Osteoblast (primary cell): ENCODE results near the gene ZNF879. TPM values are rescaled to one million over a fixed set of nuclear protein-coding genes. Genes with fewer than 3 reads are reported as not detected.

Source experiments
- DNase-seq: peaks from one replicate; pipeline ENCODE4 v3.0.0; 2011; ENCODE audit warnings: low spot score, mixed read lengths; ENCODE audit not compliant: insufficient read length; ENCODE audit errors: missing footprints
- H2AFZ ChIP-seq: 2 replicates; pipeline ENCODE4 v1.6.0; 2011; ENCODE audit warnings: mild to moderate bottlenecking, low read length
- H3K27ac ChIP-seq: 2 replicates; pipeline ENCODE4 v1.5.1; 2011; ENCODE audit warnings: mild to moderate bottlenecking, low read depth, low read length, moderate library complexity
- H3K27me3 ChIP-seq: 2 replicates; pipeline ENCODE4 v1.6.0; 2012; ENCODE audit warnings: mild to moderate bottlenecking, control low read depth, inconsistent platforms, low read length, moderate library complexity; ENCODE audit not compliant: insufficient read depth
- H3K36me3 ChIP-seq: 2 replicates; pipeline ENCODE4 v1.5.1; 2011; ENCODE audit warnings: mild to moderate bottlenecking, low read length, control low read depth, moderate library complexity; ENCODE audit not compliant: insufficient read depth
- H3K4me1 ChIP-seq: 2 replicates; pipeline ENCODE4 v1.5.1; 2011; ENCODE audit warnings: mild to moderate bottlenecking, low read length, control low read depth, moderate library complexity; ENCODE audit not compliant: insufficient read depth
- H3K4me2 ChIP-seq: 2 replicates; pipeline ENCODE4 v1.6.0; 2011; ENCODE audit warnings: mild to moderate bottlenecking, low read length; ENCODE audit not compliant: insufficient read depth
- H3K4me3 ChIP-seq: fragments of 200-600 bp; sonication (generic); 3 replicates; pipeline ENCODE4 v1.5.1; 2012; ENCODE audit warnings: mild to moderate bottlenecking, low read length, inconsistent platforms; ENCODE audit not compliant: insufficient read depth
- H3K79me2 ChIP-seq: 2 replicates; pipeline ENCODE4 v1.6.0; 2012; ENCODE audit warnings: mild to moderate bottlenecking, low read length, control low read depth, inconsistent platforms; ENCODE audit not compliant: insufficient read depth
- H3K9me3 ChIP-seq: 2 replicates; pipeline ENCODE4 v1.5.1; 2011; ENCODE audit warnings: low read depth, low read length, control low read depth
- H4K20me1 ChIP-seq: 2 replicates; pipeline ENCODE4 v1.6.0; 2012; ENCODE audit warnings: mild to moderate bottlenecking, low read length, control low read depth; ENCODE audit not compliant: insufficient read depth
- total RNA-seq: library from RNA; depleted of rRNA; stranded (reverse); fragments of >200 nt; gene quantifications from 2 replicates; pipeline ENCODE4 v1.2.3, GENCODE V29; 2012
- TF ChIP-seq, protein P1 (sequence below): IDR thresholded peaks from 2 replicates; pipeline ENCODE4 v1.5.1; 2011; ENCODE audit warnings: mild to moderate bottlenecking, low read depth, low read length, moderate library complexity; ENCODE audit errors: extremely low read depth

The ZNF879 gene
- total RNA-seq, 1 donor = 8.3 TPM

DNA sequence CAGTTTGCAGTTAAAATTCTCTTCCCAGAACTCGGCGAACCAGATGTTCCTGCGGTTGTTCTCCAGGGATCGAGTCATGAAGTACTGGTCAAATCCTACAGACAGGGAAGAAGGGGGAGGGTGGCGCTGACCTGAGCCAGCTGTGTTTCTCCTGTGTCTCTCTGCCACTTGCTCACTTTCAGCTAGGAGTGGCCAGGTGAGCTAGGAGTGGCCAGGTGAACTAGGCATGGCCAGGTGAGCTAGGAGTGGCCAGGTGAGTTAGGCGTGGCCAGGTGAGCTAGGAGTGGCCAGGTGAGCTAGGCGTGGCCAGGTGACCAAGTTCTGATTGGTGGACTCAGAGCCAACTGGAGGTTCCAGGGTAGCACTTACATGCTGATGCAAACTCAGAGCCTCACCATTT, 34.3 kb upstream of the ZNF879 start:
- no peaks in the 10 kb centered on the region for H3K36me3 ChIP-seq
- no peaks in the 10 kb centered on the region for H4K20me1 ChIP-seq
- no peaks in the 10 kb centered on the region for H3K9me3 ChIP-seq
- no peaks in the 10 kb centered on the region for H3K79me2 ChIP-seq
- H2AFZ ChIP-seq = no peak overlapping the region
- peaks cover 5% of the 10 kb centered on the region for H3K27me3 ChIP-seq
- H3K4me1 ChIP-seq = no peaks in the 10 kb centered on the region
- no peak overlapping the region for H3K4me2 ChIP-seq
- TF ChIP-seq, protein P1, sequence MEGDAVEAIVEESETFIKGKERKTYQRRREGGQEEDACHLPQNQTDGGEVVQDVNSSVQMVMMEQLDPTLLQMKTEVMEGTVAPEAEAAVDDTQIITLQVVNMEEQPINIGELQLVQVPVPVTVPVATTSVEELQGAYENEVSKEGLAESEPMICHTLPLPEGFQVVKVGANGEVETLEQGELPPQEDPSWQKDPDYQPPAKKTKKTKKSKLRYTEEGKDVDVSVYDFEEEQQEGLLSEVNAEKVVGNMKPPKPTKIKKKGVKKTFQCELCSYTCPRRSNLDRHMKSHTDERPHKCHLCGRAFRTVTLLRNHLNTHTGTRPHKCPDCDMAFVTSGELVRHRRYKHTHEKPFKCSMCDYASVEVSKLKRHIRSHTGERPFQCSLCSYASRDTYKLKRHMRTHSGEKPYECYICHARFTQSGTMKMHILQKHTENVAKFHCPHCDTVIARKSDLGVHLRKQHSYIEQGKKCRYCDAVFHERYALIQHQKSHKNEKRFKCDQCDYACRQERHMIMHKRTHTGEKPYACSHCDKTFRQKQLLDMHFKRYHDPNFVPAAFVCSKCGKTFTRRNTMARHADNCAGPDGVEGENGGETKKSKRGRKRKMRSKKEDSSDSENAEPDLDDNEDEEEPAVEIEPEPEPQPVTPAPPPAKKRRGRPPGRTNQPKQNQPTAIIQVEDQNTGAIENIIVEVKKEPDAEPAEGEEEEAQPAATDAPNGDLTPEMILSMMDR = no peak
- peak; percentile 72 for DNase-seq
- H3K4me3 ChIP-seq = no peak overlapping the region
- no peak overlapping the region for H3K27ac ChIP-seq

GRCh38 chr5:178990491-178990890, 33.1 kb upstream of the ZNF879 start:
- Histone ChIP-seq H3K9me3 (no peaks in the 10 kb centered on the region), H3K4me3 (no peak overlapping the region), H3K4me1 (no peaks in the 10 kb centered on the region), H2AFZ (no peak overlapping the region), H3K79me2 (no peaks in the 10 kb centered on the region), H3K27me3 (peaks cover 8% of the 10 kb centered on the region), H3K36me3 (no peaks in the 10 kb centered on the region), H4K20me1 (no peaks in the 10 kb centered on the region), H3K4me2 (no peak overlapping the region), H3K27ac (no peak overlapping the region)
- DNase-seq = peak; percentile 60
- TF ChIP-seq, protein P1 = no peak

- H3K36me3 ChIP-seq = no peaks in the 10 kb centered on the region
- no peak overlapping the region for H3K4me2 ChIP-seq
- H3K79me2 ChIP-seq = no peaks in the 10 kb centered on the region
- peaks cover 13% of the 10 kb centered on the region for H3K27me3 ChIP-seq
- no peaks in the 10 kb centered on the region for H4K20me1 ChIP-seq
- no peak overlapping the region for H3K4me3 ChIP-seq
- TF ChIP-seq, protein P1 = no peak
- H2AFZ ChIP-seq = no peak overlapping the region
- DNase-seq = peak; percentile 76
- H3K27ac ChIP-seq = no peak overlapping the region
- H3K4me1 ChIP-seq = no peaks in the 10 kb centered on the region
- H3K9me3 ChIP-seq = no peaks in the 10 kb centered on the region
These were observed 32.1 kb upstream of the ZNF879 start for GRCh38 chr5:178991190-178992145.

- TF ChIP-seq, protein P1 = no peak
- H3K36me3 ChIP-seq = no peaks in the 10 kb centered on the region
- H3K27ac ChIP-seq = no peak overlapping the region
- H4K20me1 ChIP-seq = no peaks in the 10 kb centered on the region
- no peaks in the 10 kb centered on the region for H3K79me2 ChIP-seq
- H3K9me3 ChIP-seq = no peaks in the 10 kb centered on the region
- peaks cover 13% of the 10 kb centered on the region for H3K27me3 ChIP-seq
- H3K4me3 ChIP-seq = no peak overlapping the region
- no peak overlapping the region for H2AFZ ChIP-seq
- H3K4me1 ChIP-seq = no peaks in the 10 kb centered on the region
- peak; percentile 76 for DNase-seq
- no peak overlapping the region for H3K4me2 ChIP-seq
These were observed 31.2 kb upstream of the ZNF879 start for GRCh38 chr5:178992291-178992895.
